ENCODE measurements around the gene UBE2D4.
"Not testable (repeated sequence)": the region's sequence is repeated elsewhere in the genome, so short reads cannot be mapped to it uniquely, and the experiment has no call there.

The UBE2D4 gene

DNA sequence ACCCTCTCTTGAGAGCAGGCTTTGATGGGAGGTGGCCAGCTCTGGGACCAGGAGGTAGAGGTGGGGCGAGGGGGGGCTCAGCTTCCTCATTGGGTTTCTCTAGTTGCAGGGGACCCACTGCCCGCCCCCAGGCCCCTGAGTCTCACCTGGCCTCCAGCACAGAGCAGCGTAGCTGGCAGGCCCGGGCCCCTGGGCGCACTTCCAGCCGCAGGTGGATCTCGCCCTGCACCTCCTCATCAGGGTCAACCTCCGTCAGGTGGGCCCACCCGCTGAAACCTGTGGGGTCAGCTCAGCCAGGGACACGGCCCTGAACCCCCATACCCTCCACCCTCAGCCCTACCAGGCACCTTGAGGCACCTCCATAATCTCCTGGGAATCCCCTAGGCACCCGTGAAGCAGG lies 43.4 kb downstream of the UBE2D4 start:
- FAIRE-seq: not testable (repeated sequence)

DNA sequence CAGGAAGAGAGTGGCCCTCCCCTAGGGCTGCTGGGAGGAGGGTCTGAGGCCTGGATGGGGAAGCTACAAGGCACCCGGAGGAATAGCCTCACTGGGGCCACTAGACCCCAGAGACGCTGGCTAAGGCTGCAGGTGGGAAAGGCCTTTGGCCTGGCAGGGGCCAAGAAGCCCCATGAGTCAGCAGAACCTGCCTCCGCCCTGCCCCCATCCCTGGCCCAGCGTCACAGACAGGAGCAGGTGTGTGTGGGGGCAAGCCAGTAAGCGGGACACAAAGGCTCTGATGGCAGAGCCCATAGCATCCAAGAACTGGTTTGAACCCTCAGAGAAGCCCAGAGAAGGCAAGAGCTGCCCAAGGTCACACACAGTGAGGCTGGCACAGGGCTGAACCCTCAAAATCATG lies 44.5 kb downstream of the UBE2D4 start:
- not testable (repeated sequence) for FAIRE-seq

DNA sequence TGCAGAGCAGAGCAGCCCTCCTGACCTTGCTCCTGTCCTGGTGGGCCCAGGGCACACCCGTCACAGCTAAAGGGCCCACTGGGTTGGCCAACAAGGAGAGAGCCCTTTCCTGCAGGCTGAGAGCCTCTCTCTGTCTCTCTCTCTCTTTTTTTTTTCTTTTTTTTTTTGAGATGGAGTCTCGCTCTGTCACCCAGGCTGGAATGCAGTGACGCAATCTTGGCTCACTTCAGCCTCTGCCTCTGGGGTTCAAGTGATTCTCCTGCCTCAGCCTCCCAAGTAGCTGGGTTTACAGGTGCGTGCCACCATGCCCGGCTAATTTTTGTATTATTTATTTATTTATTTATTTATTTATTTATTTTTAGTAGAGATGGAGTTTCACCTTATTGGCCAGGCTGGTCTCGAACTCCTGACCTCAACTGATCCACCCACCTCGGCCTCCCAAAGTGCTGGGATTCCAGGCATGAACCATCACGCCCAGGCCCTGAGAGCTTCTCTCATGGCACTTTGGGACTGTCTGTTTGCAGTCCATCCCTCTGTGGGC lies 47.9 kb downstream of the UBE2D4 start:
- FAIRE-seq: not testable (repeated sequence)

DNA sequence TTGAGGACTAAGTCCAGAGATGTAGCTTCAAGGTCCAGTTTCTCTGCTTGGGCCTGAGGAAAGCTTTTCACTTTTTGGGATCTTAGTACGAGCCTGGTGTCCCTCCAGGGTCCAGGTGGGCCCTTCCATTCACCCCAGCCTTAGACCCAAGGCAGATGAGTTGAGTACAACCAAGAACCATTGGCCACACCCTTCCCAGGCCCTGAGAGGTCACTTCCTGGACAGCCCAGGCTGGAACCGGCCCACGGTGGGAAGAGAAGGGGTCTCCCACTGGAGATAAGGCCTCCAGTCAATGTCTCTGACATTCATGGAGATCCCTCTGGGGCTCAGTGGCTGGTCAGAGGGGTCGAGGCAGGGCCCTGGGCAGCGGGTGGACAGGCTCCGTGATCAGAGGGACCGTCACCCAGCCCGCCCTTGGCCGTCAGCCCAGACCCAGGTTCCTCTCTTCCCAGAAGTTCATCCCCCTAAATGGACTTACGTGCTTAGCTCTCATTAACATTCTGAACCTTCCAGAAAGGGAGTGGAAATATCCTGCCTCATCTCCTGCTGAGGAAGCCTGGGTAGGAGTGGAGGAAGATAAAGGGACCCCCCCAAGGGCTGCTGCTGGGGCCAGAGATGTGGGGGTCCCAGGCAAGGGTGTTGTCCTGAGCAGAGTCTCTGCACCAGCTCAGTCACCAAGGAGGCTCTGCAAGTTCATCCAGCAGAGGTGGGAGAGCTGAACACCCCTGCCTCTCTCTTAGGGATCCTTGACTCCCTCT lies 48.7 kb downstream of the UBE2D4 start:
- not testable (repeated sequence) for FAIRE-seq

DNA sequence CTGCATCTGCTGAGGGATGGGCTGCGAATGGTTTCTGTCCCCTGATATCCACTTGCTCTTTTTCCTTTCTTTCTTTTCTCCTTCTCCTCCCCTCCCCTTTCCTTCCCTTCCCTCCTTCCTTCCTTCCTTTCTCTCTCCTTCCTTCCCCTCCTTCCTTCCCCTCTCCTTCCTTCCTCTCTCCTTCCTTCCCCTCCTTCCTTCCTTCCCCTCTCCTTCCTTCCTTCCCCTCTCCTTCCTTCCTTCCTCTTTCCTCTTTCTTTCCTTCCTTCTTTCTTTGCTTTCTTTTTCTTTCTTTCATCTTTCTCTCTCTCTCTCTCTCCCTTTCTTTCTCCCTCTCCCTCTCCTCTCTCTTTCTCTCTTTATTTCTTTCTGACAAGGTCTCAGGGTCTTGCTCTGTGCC lies 51.3 kb downstream of the UBE2D4 start:
- no peak for FAIRE-seq

DNA sequence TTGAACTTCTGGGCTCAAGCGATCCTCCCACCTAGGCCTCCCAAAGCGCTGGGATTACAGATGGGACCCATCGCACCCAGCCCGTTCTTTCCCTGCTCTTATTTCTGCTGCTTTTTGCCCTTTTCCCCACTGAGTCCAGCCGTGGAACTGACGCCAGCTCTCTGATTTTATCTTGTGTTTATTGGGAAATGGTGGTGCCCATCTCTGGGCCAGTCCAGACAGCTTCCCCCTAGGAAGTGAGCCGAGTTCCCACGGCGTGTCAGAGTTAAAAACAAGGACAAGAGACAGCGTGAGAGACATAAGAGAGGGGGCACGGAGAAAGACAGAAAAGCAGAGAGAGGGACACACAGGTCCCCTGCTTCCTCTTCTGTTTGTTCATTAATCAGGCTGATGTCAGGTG lies 51.9 kb downstream of the UBE2D4 start:
- FAIRE-seq: not testable (repeated sequence)

DNA sequence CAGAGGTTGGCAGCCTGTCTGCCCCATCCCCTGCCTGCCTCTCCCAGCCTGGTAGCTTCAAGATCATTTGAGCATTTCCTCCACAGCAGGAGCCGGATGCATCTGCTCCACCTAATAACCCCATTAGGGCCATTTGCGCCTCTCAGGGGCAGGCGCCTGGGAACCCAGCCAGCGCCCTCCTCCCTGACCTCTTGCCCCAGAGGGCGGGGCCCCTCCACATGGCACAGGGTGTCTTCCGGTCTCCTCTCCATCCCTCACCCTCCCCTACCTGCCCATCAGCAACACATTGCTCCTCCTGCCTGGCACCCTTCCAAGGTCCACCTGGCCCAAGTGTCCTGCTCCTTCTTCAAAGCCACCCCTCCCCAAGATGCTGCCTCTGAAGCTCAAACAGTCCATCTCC lies 56.6 kb downstream of the UBE2D4 start:
- not testable (repeated sequence) for FAIRE-seq

DNA sequence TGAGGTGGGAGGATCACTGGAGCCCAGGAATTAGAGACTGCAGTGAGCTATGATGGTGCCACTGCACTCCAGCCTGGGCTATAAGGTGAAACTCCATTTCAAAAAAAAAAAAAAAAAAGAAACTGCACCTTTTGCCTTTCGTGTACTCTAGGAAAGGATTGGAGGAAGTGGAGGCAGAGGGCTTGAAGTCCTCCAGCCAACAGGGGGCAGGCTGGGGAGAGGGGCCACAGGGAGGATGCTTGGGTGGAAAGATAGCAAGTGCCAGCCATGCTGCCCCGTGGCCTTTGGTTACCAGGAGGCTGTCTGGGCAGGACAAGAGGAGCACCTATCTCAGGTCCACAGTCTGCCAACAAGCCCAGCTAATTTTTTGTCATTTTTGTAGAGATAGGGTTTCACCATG lies 57.5 kb downstream of the UBE2D4 start:
- FAIRE-seq: not testable (repeated sequence)

DNA sequence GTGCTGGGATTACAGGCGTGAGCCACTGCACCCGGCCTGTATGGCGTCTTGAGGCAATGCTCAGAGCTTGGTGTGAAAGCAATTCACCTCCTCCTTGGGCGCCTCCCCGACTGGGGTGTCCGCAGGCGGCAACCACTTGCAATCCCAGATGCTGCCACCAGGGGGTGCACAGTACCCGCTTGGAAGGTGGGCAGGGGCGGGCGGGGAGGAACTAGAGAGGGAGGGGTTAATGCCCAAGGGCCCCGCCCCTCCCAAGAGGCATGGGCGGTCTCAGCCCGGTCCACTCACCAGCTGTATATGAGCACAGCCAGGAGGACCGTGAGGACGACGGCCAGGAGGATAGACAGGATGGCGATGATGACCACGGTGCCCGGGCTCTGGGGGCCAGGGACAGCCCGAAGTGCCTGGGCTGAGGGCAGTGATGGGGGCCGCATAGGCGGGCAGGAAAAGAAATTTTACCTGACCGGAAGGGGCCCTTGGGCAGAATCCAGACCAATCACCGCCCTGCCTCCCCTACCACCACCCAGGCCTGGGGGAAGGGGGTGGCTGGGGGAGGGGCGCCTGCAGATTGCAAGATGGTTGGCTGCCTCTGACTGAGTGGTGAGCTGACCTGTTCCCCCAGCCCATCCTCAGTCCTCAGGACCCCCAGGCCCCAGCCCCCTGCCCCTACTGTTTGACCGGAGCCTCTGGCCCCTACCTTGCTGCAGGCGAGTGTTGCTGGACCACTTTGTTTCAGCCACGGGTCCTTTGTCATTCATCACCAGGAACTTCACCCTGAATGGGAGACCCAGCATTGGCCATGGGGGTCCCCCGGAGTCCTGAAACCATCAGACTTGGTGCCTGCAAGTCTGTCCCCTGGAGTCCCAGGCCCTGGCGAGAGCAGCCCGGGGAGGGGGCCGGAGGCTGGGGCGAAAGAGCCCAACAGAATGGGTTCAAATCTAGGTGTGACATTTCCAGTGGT lies 59.9 kb downstream of the UBE2D4 start:
- FAIRE-seq: not testable (repeated sequence)

DNA sequence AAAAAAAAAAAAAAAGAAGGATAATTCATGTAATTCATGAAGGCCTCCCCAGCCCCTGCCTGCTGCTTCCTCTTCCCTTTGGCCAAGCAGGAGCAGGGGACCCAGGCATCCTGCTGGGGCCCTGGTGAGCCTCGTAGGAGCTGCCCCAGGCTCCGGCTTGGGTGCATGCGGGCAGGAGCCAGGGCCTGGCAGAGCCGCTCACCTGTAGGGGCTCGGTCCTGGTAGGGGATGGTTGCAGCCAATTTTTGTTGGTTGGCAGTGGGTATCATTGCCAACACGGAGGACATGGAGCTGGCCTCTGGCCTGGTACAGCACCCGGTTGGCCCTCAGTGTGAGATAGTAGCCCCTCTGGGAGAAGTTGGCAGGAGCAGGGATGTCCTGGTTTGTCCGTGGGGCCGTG lies 61.2 kb downstream of the UBE2D4 start:
- FAIRE-seq: not testable (repeated sequence)

DNA sequence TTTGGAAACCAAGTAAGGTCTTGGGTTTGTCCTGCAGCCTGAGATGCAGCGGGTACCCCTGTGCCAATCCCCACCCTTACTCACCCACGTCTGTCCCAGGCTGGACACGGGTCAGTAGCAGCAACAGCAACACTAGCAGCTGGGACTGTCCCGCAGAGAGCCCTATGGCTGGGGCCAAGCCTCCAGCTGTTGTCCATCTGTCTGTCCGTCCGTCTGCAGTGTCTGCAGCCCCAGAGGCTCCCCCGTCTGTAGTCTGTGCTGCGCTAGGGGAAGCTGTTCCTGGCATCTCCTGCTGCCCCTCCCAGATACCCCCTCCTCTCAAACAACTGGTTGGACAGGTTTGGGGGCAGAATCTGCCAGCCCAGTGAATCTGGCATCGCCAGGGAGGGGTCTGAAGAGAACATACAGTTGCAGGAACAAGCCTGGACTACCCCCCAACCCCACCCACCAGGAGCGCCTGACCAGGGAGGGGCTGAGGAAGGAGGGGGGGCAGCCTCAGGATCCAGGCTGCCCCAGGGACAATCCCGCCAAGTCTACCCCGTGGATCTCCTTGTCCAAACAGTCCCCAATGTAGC lies 63.9 kb downstream of the UBE2D4 start:
- FAIRE-seq: not testable (repeated sequence)

DNA sequence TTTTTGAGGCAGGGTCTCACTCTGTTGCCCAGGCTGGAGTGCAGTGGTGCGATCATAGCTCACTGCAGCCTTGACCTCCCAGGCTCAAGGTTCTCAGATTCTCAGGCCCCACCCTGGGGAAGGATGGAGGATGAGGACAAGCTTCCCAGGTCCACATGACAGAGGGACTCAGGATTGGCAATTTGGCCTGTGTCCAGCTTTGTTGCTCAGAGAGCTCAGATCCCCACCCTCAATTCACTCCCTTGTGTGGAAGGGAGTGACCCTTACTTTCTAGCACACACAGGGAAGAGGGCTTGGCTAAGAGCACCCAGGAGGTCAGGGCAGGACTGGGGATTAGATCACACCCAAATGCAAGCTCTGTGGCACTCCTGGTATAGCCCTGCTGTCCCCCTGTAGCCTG lies 64.6 kb downstream of the UBE2D4 start:
- not testable (repeated sequence) for FAIRE-seq

DNA sequence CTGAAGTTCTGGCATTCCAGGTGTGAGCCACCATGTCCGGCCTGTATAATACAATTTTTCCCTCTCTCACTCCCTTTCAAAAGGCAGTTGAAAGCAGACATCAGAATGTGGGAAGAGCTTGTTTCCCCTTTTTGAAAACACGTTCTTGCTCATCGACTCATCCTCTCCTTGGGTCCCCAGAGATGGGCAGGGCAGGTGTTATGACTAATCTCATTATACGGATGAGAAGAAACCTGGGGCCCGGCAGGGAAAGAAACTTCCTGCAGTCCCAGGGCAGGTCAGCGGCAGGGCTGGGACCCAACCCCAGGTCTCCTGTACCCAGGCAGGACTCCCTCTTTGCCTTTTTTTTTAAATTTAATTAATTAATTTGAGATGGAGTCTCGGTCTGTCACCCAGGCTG lies 66.7 kb downstream of the UBE2D4 start:
- not testable (repeated sequence) for FAIRE-seq

DNA sequence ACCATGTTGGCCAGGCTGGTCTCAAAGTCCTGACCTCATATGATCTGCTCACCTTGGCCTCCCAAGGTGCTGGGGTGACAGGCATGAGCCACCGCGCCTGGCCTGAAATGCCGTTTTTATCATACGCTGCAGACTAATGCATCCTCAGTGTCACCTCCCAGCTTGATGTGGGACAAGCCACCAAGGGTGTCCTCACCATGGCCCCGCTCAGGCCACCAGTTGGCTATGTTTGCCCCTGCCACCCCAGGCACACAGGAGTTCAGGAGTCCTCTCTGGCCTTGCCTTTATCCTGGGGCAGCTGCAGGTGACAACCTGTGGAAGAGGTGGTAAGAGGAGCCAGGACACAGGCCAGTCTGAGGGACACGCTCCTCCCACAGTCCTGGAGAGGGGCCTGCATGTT lies 68.4 kb downstream of the UBE2D4 start:
- FAIRE-seq: not testable (repeated sequence)

DNA sequence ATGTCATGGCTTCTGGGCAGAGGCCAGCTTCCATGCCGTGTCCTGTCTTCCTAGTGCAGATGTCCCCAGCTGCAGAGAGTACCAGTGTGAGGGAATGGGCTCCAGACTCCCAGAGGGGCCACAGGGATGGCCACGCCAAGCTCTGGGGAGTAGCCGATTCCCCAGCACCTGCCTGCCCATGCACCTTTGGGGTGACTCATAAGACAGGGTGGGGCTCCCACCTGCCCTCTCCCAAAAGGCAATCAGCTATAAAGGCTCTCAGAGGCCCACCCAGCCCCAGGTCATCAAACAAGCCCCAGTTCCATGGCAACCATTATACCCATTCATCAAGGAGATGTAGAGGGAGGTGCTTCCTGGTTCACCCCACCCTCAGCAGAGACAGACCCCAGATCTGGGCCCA lies 71.3 kb downstream of the UBE2D4 start, which contains the start of gene SPDYE1:
SPDYE1 (plus strand) TSS at position 366 of the 400 bp plus-strand sequence. CDS start 2,053 bp downstream, outside the sequence.
- FAIRE-seq: not testable (repeated sequence)
